ENCODE measurements around the gene ZBTB6. TPM values are rescaled to one million over a fixed set of nuclear protein-coding genes. Genes with fewer than 3 reads are reported as not detected.

ZBTB6 gene
- total and polyA plus RNA-seq, 9 donors = 5.3 to 13.8 (median 9.5) TPM

GRCh38 chr9:122931226-122932121 is 18.4 kb upstream of the ZBTB6 start, which contains the start of gene ZBTB26:
TSS of gene ZBTB26 (minus strand) at chr9:122931512. CDS start at chr9:122919934, 11,578 bp downstream.
- DNase-seq = peak; percentile 91 to 94 (median 92)
- Histone ChIP-seq H3K4me3 (peak within 1 kb of the TSS; percentile 90), H3K27ac (peak within 1 kb of the TSS; percentile 11 to 65), H3K36me3 (no peaks in the 10 kb centered on the region), H3K4me1 (ENCODE audit: insufficient read depth) (peaks cover 7% of the 10 kb centered on the region), H3K27me3 (no peaks in the 10 kb centered on the region), H3K9me3 (no peaks in the 10 kb centered on the region)
- intact Hi-C loops (cut with DNase I) = no loop called here
- WGBS, 3 donors = 0 to 1% (median 0%) methylated on average over 43 to 51 of the region's 51 CpGs
- TF ChIP-seq CTCF (IDR thresholded peaks at IDR 0.05) = no peak
- TF ChIP-seq POLR2A (IDR thresholded peaks at IDR 0.05) = peak; percentile 60
- peak; percentile 23 for TF ChIP-seq EP300 (IDR thresholded peaks at IDR 0.05)

GRCh38 chr9:122930541-122931225 is 17.6 kb upstream of the ZBTB6 start:
- WGBS, 3 donors = 16 to 23% (median 17%) methylated on average over 10 of the region's 10 CpGs
- Histone ChIP-seq H3K27me3 (no peaks in the 10 kb centered on the region), H3K27ac (peak overlapping the region; percentile 11 to 65), H3K4me3 (peak overlapping the region; percentile 90), H3K4me1 (ENCODE audit: insufficient read depth) (peaks cover 7% of the 10 kb centered on the region), H3K36me3 (no peaks in the 10 kb centered on the region), H3K9me3 (no peaks in the 10 kb centered on the region)
- TF ChIP-seq POLR2A (IDR thresholded peaks at IDR 0.05) (no peak), CTCF (IDR thresholded peaks at IDR 0.05) (no peak), EP300 (IDR thresholded peaks at IDR 0.05) (no peak)
- intact Hi-C loops (cut with DNase I) = no loop called here
- no peak for DNase-seq

- Histone ChIP-seq H3K27ac (no peak overlapping the region), H3K9me3 (no peaks in the 10 kb centered on the region), H3K4me3 (no peak overlapping the region), H3K4me1 (ENCODE audit: insufficient read depth) (peaks cover 7% of the 10 kb centered on the region), H3K36me3 (no peaks in the 10 kb centered on the region), H3K27me3 (no peaks in the 10 kb centered on the region)
- intact Hi-C loops (cut with DNase I) = no loop called here
- WGBS, 3 donors = 77 to 79% (median 79%) methylated on average over 1 of the region's 1 CpG
- no peak for DNase-seq
- TF ChIP-seq CTCF (IDR thresholded peaks at IDR 0.05) = no peak
- no peak for TF ChIP-seq EP300 (IDR thresholded peaks at IDR 0.05)
- no peak for TF ChIP-seq POLR2A (IDR thresholded peaks at IDR 0.05)
These were observed 16.8 kb upstream of the ZBTB6 start for GRCh38 chr9:122929796-122930354.

- intact Hi-C loops (cut with DNase I) = no loop called here
These were observed 10.8 kb upstream of the ZBTB6 start for GRCh38 chr9:122923947-122924346.

More at GRCh38 chr9:122923947-122924346, 10.8 kb upstream of the ZBTB6 start:
- Histone ChIP-seq H3K4me1 (ENCODE audit: insufficient read depth) (no peaks in the 10 kb centered on the region), H3K4me3 (no peak overlapping the region), H3K36me3 (no peaks in the 10 kb centered on the region), H3K9me3 (no peaks in the 10 kb centered on the region), H3K27me3 (no peaks in the 10 kb centered on the region), H3K27ac (no peak overlapping the region)
- TF ChIP-seq POLR2A (IDR thresholded peaks at IDR 0.05) (no peak), CTCF (IDR thresholded peaks at IDR 0.05) (no peak), EP300 (IDR thresholded peaks at IDR 0.05) (no peak)
- 86 to 87% (median 86%) methylated on average over 3 of the region's 3 CpGs for WGBS, 3 donors
- no peak for DNase-seq
